ENCODE measurements around the gene PAPOLG. TPM values are rescaled to one million over a fixed set of nuclear protein-coding genes. Genes with fewer than 3 reads are reported as not detected.

PAPOLG gene
- total RNA-seq, result 10 to 100 TPM; 25.9 to 26.2 TPM

- Mint-ChIP-seq H3K27ac (peak within 1 kb of the TSS; percentile 99), H3K4me3 (peak within 1 kb of the TSS; percentile 100), H3K4me1 (peaks cover 21% of the 10 kb centered on the region), H3K36me3 (peaks cover 14% of the 10 kb centered on the region), H3K9me3 (no peaks in the 10 kb centered on the region), H3K27me3 (no peaks in the 10 kb centered on the region)
- POLR2A ChIA-PET, result interaction anchor here (0.5 to 2.4 kb wide), 10 partner anchors 9 to 782 kb away, joined by 3 to 13 read pairs (median 5); partner anchors contain the start of gene XPO1
- DNase-seq (peak; percentile 97), ATAC-seq (ENCODE audit: low read depth) (peak; percentile 98)
Observed at GRCh38 chr2:60756097-60757087, at the start of gene PAPOLG. Gene PAPOLG, plus strand, starts transcription at chr2:60756268. Its CDS starts 211 bp downstream, at chr2:60756479.

GRCh38 chr2:60707750-60708371, 48.2 kb upstream of the PAPOLG start:
- ATAC-seq (ENCODE audit: low read depth), result no peak
- peaks cover 18% of the 10 kb centered on the region for H3K27me3 Mint-ChIP-seq
- H3K4me1 Mint-ChIP-seq, result peaks cover 4% of the 10 kb centered on the region
- H3K9me3 Mint-ChIP-seq, result no peaks in the 10 kb centered on the region
- no peaks in the 10 kb centered on the region for H3K36me3 Mint-ChIP-seq
- POLR2A ChIA-PET, result interaction anchor here (1.0 kb wide), 1 partner anchor 291 kb away, joined by 4 read pairs; no protein-coding TSS in a partner anchor
- no peak overlapping the region for H3K4me3 Mint-ChIP-seq
- H3K27ac Mint-ChIP-seq, result no peak overlapping the region
- no peak for DNase-seq

- no peak overlapping the region for H3K27ac Mint-ChIP-seq
Observed at GRCh38 chr2:60708630-60709320, 47.3 kb upstream of the PAPOLG start.

GRCh38 chr2:60710707-60711106, 45.4 kb upstream of the PAPOLG start:
- Mint-ChIP-seq H3K4me1 (peaks cover 4% of the 10 kb centered on the region), H3K9me3 (no peaks in the 10 kb centered on the region), H3K4me3 (no peak overlapping the region), H3K27ac (no peak overlapping the region), H3K36me3 (no peaks in the 10 kb centered on the region), H3K27me3 (peaks cover 5% of the 10 kb centered on the region)
- DNase-seq (no peak), ATAC-seq (ENCODE audit: low read depth) (no peak)
- POLR2A ChIA-PET, result no interaction called here

More at GRCh38 chr2:60708630-60709320, 47.3 kb upstream of the PAPOLG start:
- Mint-ChIP-seq H3K9me3 (no peaks in the 10 kb centered on the region), H3K36me3 (no peaks in the 10 kb centered on the region), H3K27me3 (peaks cover 12% of the 10 kb centered on the region), H3K4me1 (peaks cover 4% of the 10 kb centered on the region), H3K4me3 (no peak overlapping the region)
- POLR2A ChIA-PET, result interaction anchor here (1.0 kb wide), 1 partner anchor 290 kb away, joined by 4 read pairs; no protein-coding TSS in a partner anchor
- DNase-seq, result no peak
- no peak for ATAC-seq (ENCODE audit: low read depth)

GRCh38 chr2:60715561-60715960, 40.5 kb upstream of the PAPOLG start:
- Mint-ChIP-seq H3K36me3 (no peaks in the 10 kb centered on the region), H3K27ac (no peak overlapping the region), H3K4me1 (peaks cover 3% of the 10 kb centered on the region), H3K9me3 (no peaks in the 10 kb centered on the region), H3K4me3 (no peak overlapping the region), H3K27me3 (peaks cover 2% of the 10 kb centered on the region)
- no peak for ATAC-seq (ENCODE audit: low read depth)
- DNase-seq, result no peak
- POLR2A ChIA-PET, result no interaction called here

GRCh38 chr2:60717691-60718090, 38.4 kb upstream of the PAPOLG start:
- no peak overlapping the region for H3K4me3 Mint-ChIP-seq
- H3K27me3 Mint-ChIP-seq, result peaks cover 2% of the 10 kb centered on the region

GRCh38 chr2:60719331-60719730, 36.7 kb upstream of the PAPOLG start:
- POLR2A ChIA-PET, result no interaction called here
- Mint-ChIP-seq H3K27ac (no peak overlapping the region), H3K27me3 (peaks cover 6% of the 10 kb centered on the region)

More at GRCh38 chr2:60717691-60718090, 38.4 kb upstream of the PAPOLG start:
- Mint-ChIP-seq H3K27ac (no peak overlapping the region), H3K9me3 (no peaks in the 10 kb centered on the region), H3K36me3 (no peaks in the 10 kb centered on the region), H3K4me1 (peaks cover 3% of the 10 kb centered on the region)
- ATAC-seq (ENCODE audit: low read depth), result no peak
- POLR2A ChIA-PET, result no interaction called here
- DNase-seq, result no peak

GRCh38 chr2:60725466-60725865, 30.6 kb upstream of the PAPOLG start:
- Mint-ChIP-seq H3K4me3 (no peak overlapping the region), H3K27me3 (peaks cover 13% of the 10 kb centered on the region), H3K9me3 (peaks cover 4% of the 10 kb centered on the region), H3K36me3 (no peaks in the 10 kb centered on the region), H3K27ac (no peak overlapping the region), H3K4me1 (no peaks in the 10 kb centered on the region)
- ATAC-seq (ENCODE audit: low read depth) (no peak), DNase-seq (no peak)
- POLR2A ChIA-PET, result interaction anchor here (0.6 kb wide), 2 partner anchors 55 to 301 kb away, joined by 3 to 4 read pairs; no protein-coding TSS in a partner anchor

More at GRCh38 chr2:60719331-60719730, 36.7 kb upstream of the PAPOLG start:
- ATAC-seq (ENCODE audit: low read depth) (no peak), DNase-seq (no peak)
- H3K4me1 Mint-ChIP-seq, result peaks cover 3% of the 10 kb centered on the region
- H3K4me3 Mint-ChIP-seq, result no peak overlapping the region
- H3K36me3 Mint-ChIP-seq, result no peaks in the 10 kb centered on the region
- H3K9me3 Mint-ChIP-seq, result no peaks in the 10 kb centered on the region

GRCh38 chr2:60728855-60729254, 27.2 kb upstream of the PAPOLG start:
- no peaks in the 10 kb centered on the region for H3K4me1 Mint-ChIP-seq
- H3K27me3 Mint-ChIP-seq, result peaks cover 8% of the 10 kb centered on the region
- H3K4me3 Mint-ChIP-seq, result no peak overlapping the region
- DNase-seq (no peak), ATAC-seq (ENCODE audit: low read depth) (no peak)
- POLR2A ChIA-PET, result no interaction called here
- no peaks in the 10 kb centered on the region for H3K36me3 Mint-ChIP-seq
- peaks cover 4% of the 10 kb centered on the region for H3K9me3 Mint-ChIP-seq
- no peak overlapping the region for H3K27ac Mint-ChIP-seq

GRCh38 chr2:60735496-60736250, 20.4 kb upstream of the PAPOLG start:
- DNase-seq (peak; percentile 71), ATAC-seq (ENCODE audit: low read depth) (peak; percentile 88)
- peak overlapping the region; percentile 98 for H3K4me3 Mint-ChIP-seq
- peak overlapping the region; percentile 46 for H3K27ac Mint-ChIP-seq
- peaks cover 8% of the 10 kb centered on the region for H3K4me1 Mint-ChIP-seq
- H3K9me3 Mint-ChIP-seq, result peaks cover 2% of the 10 kb centered on the region
- POLR2A ChIA-PET, result interaction anchor here (1.4 to 1.8 kb wide), 2 partner anchors 9 to 21 kb away, joined by 3 to 13 read pairs; partner anchors contain the start of gene PAPOLG
- H3K36me3 Mint-ChIP-seq, result no peaks in the 10 kb centered on the region
- peaks cover 46% of the 10 kb centered on the region for H3K27me3 Mint-ChIP-seq

- H3K9me3 Mint-ChIP-seq, result peaks cover 2% of the 10 kb centered on the region
- POLR2A ChIA-PET, result no interaction called here
- H3K36me3 Mint-ChIP-seq, result no peaks in the 10 kb centered on the region
- H3K4me1 Mint-ChIP-seq, result peaks cover 12% of the 10 kb centered on the region
- DNase-seq (no peak), ATAC-seq (ENCODE audit: low read depth) (no peak)
- H3K27me3 Mint-ChIP-seq, result peaks cover 46% of the 10 kb centered on the region
- no peak overlapping the region for H3K27ac Mint-ChIP-seq
- no peak overlapping the region for H3K4me3 Mint-ChIP-seq
Observed at GRCh38 chr2:60738679-60739078, 17.4 kb upstream of the PAPOLG start.

- no peak for DNase-seq
- no peak for ATAC-seq (ENCODE audit: low read depth)
- Mint-ChIP-seq H3K4me3 (no peak overlapping the region), H3K36me3 (no peaks in the 10 kb centered on the region), H3K9me3 (peaks cover 2% of the 10 kb centered on the region), H3K4me1 (peaks cover 12% of the 10 kb centered on the region), H3K27me3 (peaks cover 46% of the 10 kb centered on the region), H3K27ac (no peak overlapping the region)
- POLR2A ChIA-PET, result no interaction called here
Observed at GRCh38 chr2:60739156-60739555, 16.9 kb upstream of the PAPOLG start.
